K562 (cell line): ENCODE results near the gene RNF151. TPM values are rescaled to one million over a fixed set of nuclear protein-coding genes. Genes with fewer than 3 reads are reported as not detected.

Source experiments
- AFF4 ChIP-seq: sonication (generic); formaldehyde crosslinking; IDR thresholded peaks from 2 replicates; pipeline ENCODE4 v1.8.0; 2023; ENCODE audit warnings: mild to moderate bottlenecking, missing genetic modification reagents
- DMBX1 ChIP-seq: fragments of 250-450 bp; sonication (Bioruptor Pico); IDR thresholded peaks from 2 replicates; pipeline ENCODE4 v1.8.0; 2022; ENCODE audit warnings: inconsistent platforms, mild to moderate bottlenecking, moderate library complexity, borderline replicate concordance
- ELF2 ChIP-seq: fragments of 250-450 bp; sonication (Bioruptor Pico); IDR thresholded peaks from 2 replicates; pipeline ENCODE4 v1.5.0; 2021; ENCODE audit warnings: mild to moderate bottlenecking
- ETS1 ChIP-seq: conservative IDR thresholded peaks from 2 replicates; pipeline ENCODE4 v1.6.1; 2011; ENCODE audit warnings: low read depth, mild to moderate bottlenecking, low read length; ENCODE audit not compliant: control insufficient read depth
- HINFP ChIP-seq: fragments of 450-650 bp; conservative IDR thresholded peaks from 2 replicates; pipeline ENCODE4 v1.6.1; 2016; ENCODE audit warnings: missing genetic modification characterization, low read depth, mild to moderate bottlenecking, control low read depth, missing compliant biosample characterization
- JUNB ChIP-seq: fragments of 450-650 bp; formaldehyde crosslinking; conservative IDR thresholded peaks from 2 replicates; pipeline ENCODE4 v1.4.0; 2020; ENCODE audit warnings: mild to moderate bottlenecking
- MAX ChIP-seq: sonication (generic); formaldehyde crosslinking; IDR thresholded peaks from 2 replicates; pipeline ENCODE4 v1.9.0; 2022; ENCODE audit warnings: mild to moderate bottlenecking, missing genetic modification reagents
- NR2F6 ChIP-seq: fragments of 450-650 bp; formaldehyde crosslinking; IDR thresholded peaks from 2 replicates; pipeline ENCODE4 v1.4.0; 2020; ENCODE audit warnings: mild to moderate bottlenecking
- SIX5 ChIP-seq, 2 experiments: IDR thresholded peaks; 2 replicates each; pipeline ENCODE4 v1.6.1; 2011; ENCODE audit warnings: low read length in 2 of 2, borderline replicate concordance in 1 of 2, low read depth in 1 of 2, mild to moderate bottlenecking in 1 of 2, moderate library complexity in 1 of 2; ENCODE audit not compliant: insufficient read depth in 1 of 2
- SMC3 ChIP-seq: conservative IDR thresholded peaks from 2 replicates; pipeline ENCODE4 v1.6.1; 2011; ENCODE audit warnings: low read depth, low read length, improper control_type of control experiment; ENCODE audit not compliant: insufficient read depth
- SRF ChIP-seq, 2 experiments: fragments of 250-450, 450-650 bp in 1 of 2; sonication (Bioruptor Pico) in 1 of 2; sonication (generic) in 1 of 2; formaldehyde crosslinking; IDR thresholded peaks; 2 replicates each; pipeline versions ENCODE4 v1.5.0 to v1.5.1; 2020 to 2022; ENCODE audit warnings: mild to moderate bottlenecking in 1 of 2, missing genetic modification reagents in 1 of 2
- TCF7 ChIP-seq: sonication (generic); IDR thresholded peaks from 2 replicates; pipeline ENCODE4 v1.6.1; 2016; ENCODE audit warnings: antibody characterized with exemption, borderline replicate concordance
- TRIM25 ChIP-seq: fragments of 450-650 bp; IDR thresholded peaks from 2 replicates; pipeline ENCODE4 v1.7.0; 2016; ENCODE audit warnings: borderline replicate concordance
- XRCC5 ChIP-seq: fragments of 200-400 bp; formaldehyde crosslinking; IDR thresholded peaks from 2 replicates; pipeline ENCODE4 v1.6.1; 2017; ENCODE audit warnings: low read depth, mild to moderate bottlenecking, low read length
- ZNF274 ChIP-seq: IDR thresholded peaks from 2 replicates; pipeline ENCODE4 v1.6.1; 2011; ENCODE audit warnings: low read depth, mild to moderate bottlenecking, low read length, moderate library complexity, borderline replicate concordance
- ZNF324 ChIP-seq: fragments of 250-450 bp; sonication (Bioruptor Pico); IDR thresholded peaks from 2 replicates; pipeline ENCODE4 v1.4.0; 2020; ENCODE audit warnings: mild to moderate bottlenecking
- ZNF780A ChIP-seq: fragments of 250-450 bp; sonication (Bioruptor Pico); IDR thresholded peaks from 2 replicates; pipeline ENCODE4 v1.5.0; 2021; ENCODE audit warnings: mild to moderate bottlenecking
- polyA plus RNA-seq, 8 experiments: library from polyadenylated mRNA; depleted of rRNA in 4 of 8; stranded (reverse) in 5 of 8; unstranded in 3 of 8; fragments of >200 nt; fragmentation: Nextera tagmentation in 2 of 8; fragmentation: Illumina TruSeq in 1 of 8; extraction: Ambion mirVana in 2 of 8; extraction: Trizol in 1 of 8; gene quantifications; 2 replicates each; pipeline versions ENCODE4 v1.2.1 to v1.2.3, GENCODE V29; 2011 to 2014; ENCODE audit warnings: inconsistent platforms in 1 of 8, missing spikeins in 1 of 8
- total RNA-seq, 7 experiments: library from RNA; depleted of rRNA in 6 of 7; stranded (reverse); fragments of >200 nt in 6 of 7; fragmentation: Illumina TruSeq in 2 of 7; extraction: Trizol in 2 of 7; gene quantifications; 2 replicates each; pipeline versions ENCODE4 v1.2.1 to v1.2.3, GENCODE V29; 2011 to 2021; ENCODE audit warnings: low replicate concordance in 1 of 7

Gene RNF151
- total and polyA plus RNA-seq, 9 of the 15 experiments (the other 6 are each of a cell fraction or from before 2014, with no cell fraction given) = not detected

- no peak for TF ChIP-seq ZNF324
- TF ChIP-seq TRIM25 = no peak
- TF ChIP-seq ZNF780A = no peak
- TF ChIP-seq AFF4 = peak; percentile 62; the same call in 1 of the 2 replicates
- TF ChIP-seq JUNB (CRISPR knock-in tag) = no peak
- no peak for TF ChIP-seq HINFP (tag)
- TF ChIP-seq DMBX1 (CRISPR knock-in tag) = no peak
- TF ChIP-seq MAX (CRISPR knock-in tag) = peak; percentile 75
- TF ChIP-seq ZNF274 = no peak
- peak; percentile 95 for TF ChIP-seq ETS1
- TF ChIP-seq TCF7 = no peak; the same call in 1 of the 2 replicates
- TF ChIP-seq SRF (CRISPR knock-in tag; IDR thresholded peaks at IDR 0.05) = 0 out of 4 replicates have a peak, but pooled peaks of 1 of the 2 experiments have one; percentile 36
- no peak for TF ChIP-seq NR2F6 (CRISPR knock-in tag)
- no peak for TF ChIP-seq ELF2
- peak; percentile 85 to 86 for TF ChIP-seq SIX5 (IDR thresholded peaks at IDR 0.05; ENCODE audit: borderline replicate concordance in 1 of 2, insufficient read depth in 1 of 2, low read depth in 1 of 2, low read length in 2 of 2)
- TF ChIP-seq XRCC5 = peak; percentile 86; the same call in 1 of the 2 replicates
- TF ChIP-seq SMC3 = peak; percentile 55
Observed at GRCh38 chr16:1959269-1960039, 7.2 kb upstream of the RNF151 start, which contains the start of gene NDUFB10 (continued).
